Pancreas (tissue), 10 donors: ENCODE results near the gene NR6A1. TPM values are rescaled to one million over a fixed set of nuclear protein-coding genes. Genes with fewer than 3 reads are reported as not detected.

Experiments
- ATAC-seq, 4 donors: fragments of 200-7000 bp; cut with Tn5 transposase; one replicate each; pipeline versions ENCODE4 v1.8.0 to v1.9.1; 2020; ENCODE audit warnings: mild to moderate bottlenecking in 4 of 4, moderate library complexity in 4 of 4
- DNase-seq, 6 donors: peaks; one replicate each; pipeline ENCODE4 v3.0.0-alpha.2; 2020
- FAIRE-seq: peaks from 2 replicates; lab custom pipeline; 2012; peaks lifted over from hg19 to GRCh38; lab: Jason Lieb, UNC
- H3K27ac ChIP-seq, 4 donors: fragments of 200-600 bp; sonication (generic); 1 replicate in 3 of 4; 2 replicates in 1 of 4; pipeline versions ENCODE4 v1.5.0 to v1.8.0; 2020
- H3K27me3 ChIP-seq, 4 donors: fragments of 200-600 bp; one replicate each; pipeline ENCODE4 v1.8.0; 2021
- H3K36me3 ChIP-seq, 3 donors: fragments of 200-600 bp; sonication (generic) in 1 of 3; one replicate each; pipeline versions ENCODE4 v1.5.0 to v1.8.0; 2020 to 2021
- H3K4me1 ChIP-seq, 3 donors: fragments of 200-600 bp; one replicate each; pipeline ENCODE4 v1.8.0; 2021
- H3K4me3 ChIP-seq, 4 donors: fragments of 200-600 bp; sonication (generic) in 2 of 4; one replicate each; pipeline versions ENCODE4 v1.5.0 to v1.8.0; 2020 to 2021
- H3K9me3 ChIP-seq, 4 donors: fragments of 200-600 bp; one replicate each; pipeline ENCODE4 v1.8.0; 2021
- CTCF ChIP-seq, 4 donors: fragments of 200-600 bp; sonication (generic) in 3 of 4; IDR thresholded peaks; one replicate each; pipeline versions ENCODE4 v1.5.0 to v1.8.0; 2021; ENCODE audit warnings: antibody characterized with exemption in 4 of 4
- WGBS, 2 donors: extraction: QIAGEN DNeasy Blood & Tissue Kit; methylation state at CpG; one replicate each; pipeline ENCODE4 v1.1.7; 2013; 5-methylcytosine and 5-hydroxymethylcytosine counted together
- intact Hi-C, 3 donors: fragments of 100-400 bp; cut with DNase I; formaldehyde crosslinking; loops; one replicate each; pipeline versions ENCODE4 v1.11.1 to v1.14.2; 2022
- polyA plus RNA-seq, 2 donors: library from polyadenylated mRNA; stranded (reverse); fragments of 200-250 nt; gene quantifications; one replicate each; pipeline ENCODE4 v1.2.3, GENCODE V29; 2013
- total RNA-seq, 6 donors: library from RNA; stranded (reverse); fragmentation: NEBNext Ultra II Directional in 4 of 6; extraction: Animal tissue kit (Norgen Biotek cat#: 25700) in 4 of 6; gene quantifications; one replicate each; pipeline versions ENCODE4 v1.2.1 to v1.2.4, GENCODE V29; 2021 to 2023
- donor health status: healthy with polysubstance abuse.
- donor health status: DM: no; HTN: no; CAD: no; lungs with moderate emphysema.
- donor health status: DM: no; HTN: no; CAD: no.
- donor health status: control.
- donor health status: control.
- donor health status: Bipolar disorder and iron deficiency.
- donor health status: DM: yes; HTN: yes; CAD: no.
- donor health status: DM: no; HTN: no; CAD: no.
- donor health status: DM: no; HTN: no; CAD: no.
- donor health status: DM: yes; HTN: yes; CAD: no.

Gene NR6A1
- total and polyA plus RNA-seq, 8 donors, result 2.1 to 3.9 (median 2.6) TPM

DNA sequence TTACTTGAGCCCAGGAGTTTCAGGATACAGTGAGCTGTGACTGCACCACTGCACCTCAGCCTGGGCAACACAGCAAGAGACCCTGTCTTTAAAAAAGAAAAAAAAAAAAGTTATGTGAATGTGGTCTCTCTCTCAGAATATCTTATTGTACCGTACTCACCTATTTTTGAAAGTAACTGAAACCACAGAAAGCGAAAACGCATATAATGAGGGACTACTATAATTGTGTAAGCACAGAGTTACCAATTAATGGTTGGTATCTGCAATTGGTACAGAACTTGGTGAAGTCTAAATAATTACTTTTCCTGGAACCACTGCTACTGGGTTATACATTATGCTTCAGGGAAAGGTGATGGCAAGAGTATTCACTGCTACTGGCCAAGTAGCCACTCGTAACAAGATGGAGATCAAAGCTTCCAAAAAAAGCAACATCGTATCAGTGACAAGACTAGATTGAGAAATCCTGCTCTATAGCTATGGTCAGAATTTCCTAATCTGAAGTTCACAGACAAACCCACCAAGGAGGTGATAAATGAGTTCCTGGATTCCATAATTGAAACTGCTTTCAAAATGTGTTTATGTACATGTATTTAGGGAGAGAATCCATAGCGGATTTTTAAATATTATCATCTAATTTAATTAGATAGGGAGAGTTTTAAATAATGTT, 82.7 kb downstream of the NR6A1 start:
- WGBS, 2 donors, result 98% methylated on average over 6 of the region's 6 CpGs
- Histone ChIP-seq H3K27ac (no peak overlapping the region), H3K9me3 (no peaks in the 10 kb centered on the region), H3K4me3 (no peak overlapping the region), H3K4me1 (no peaks in the 10 kb centered on the region), H3K36me3 (no peaks in the 10 kb centered on the region), H3K27me3 (no peaks in the 10 kb centered on the region)
- no peak for ATAC-seq
- DNase-seq, result no peak
- no peak for FAIRE-seq
- no peak for TF ChIP-seq CTCF (IDR thresholded peaks at IDR 0.05)
- intact Hi-C loops, result no loop called here

DNA sequence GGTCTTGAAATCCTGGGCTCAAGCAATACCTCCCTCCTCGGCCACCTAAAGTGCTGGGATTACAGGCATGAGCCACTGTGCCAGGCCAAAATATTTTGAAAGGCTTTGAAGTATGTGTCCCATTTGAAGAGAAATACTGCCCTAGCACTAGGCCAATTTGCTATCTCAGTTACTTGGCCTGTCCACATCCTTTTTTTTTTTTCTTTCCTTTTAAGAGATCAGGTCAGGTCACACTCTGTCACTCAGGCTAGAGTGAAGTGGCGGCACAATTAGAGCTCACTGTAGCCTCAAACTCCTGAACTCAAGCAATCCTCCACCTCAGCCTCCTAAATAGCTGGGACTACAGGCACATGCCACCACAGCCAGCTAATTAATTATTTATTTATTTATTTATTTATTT, 84.2 kb downstream of the NR6A1 start:
- no peaks in the 10 kb centered on the region for H3K36me3 ChIP-seq
- WGBS, 2 donors, result 94 to 95% methylated on average over 2 of the region's 2 CpGs
- H3K27ac ChIP-seq, result no peak overlapping the region
- no peak for ATAC-seq
- H3K27me3 ChIP-seq, result no peaks in the 10 kb centered on the region
- no peak overlapping the region for H3K4me3 ChIP-seq
- H3K9me3 ChIP-seq, result no peaks in the 10 kb centered on the region
- no peak for FAIRE-seq
- DNase-seq, result no peak
- intact Hi-C loops, result no loop called here
- no peak for TF ChIP-seq CTCF (IDR thresholded peaks at IDR 0.05)
- no peaks in the 10 kb centered on the region for H3K4me1 ChIP-seq

- no peak for TF ChIP-seq CTCF (IDR thresholded peaks at IDR 0.05)
- no peaks in the 10 kb centered on the region for H3K36me3 ChIP-seq
- intact Hi-C loops, result no loop called here
- no peaks in the 10 kb centered on the region for H3K27me3 ChIP-seq
- no peak overlapping the region for H3K27ac ChIP-seq
- DNase-seq (peak in 3 of 6 donors; percentile 14 to 39 (median 38)), FAIRE-seq (no peak), ATAC-seq (peak in 2 of 4 donors; percentile 46 to 60)
- H3K4me1 ChIP-seq, result no peaks in the 10 kb centered on the region
- H3K9me3 ChIP-seq, result no peaks in the 10 kb centered on the region
- WGBS, 2 donors, result 51 to 61% methylated on average over 5 of the region's 5 CpGs
- H3K4me3 ChIP-seq, result no peak overlapping the region
These were observed 85.9 kb downstream of the NR6A1 start for GRCh38 chr9:124685217-124685616.

GRCh38 chr9:124684169-124684568, 86.9 kb downstream of the NR6A1 start:
- ATAC-seq (no peak), DNase-seq (no peak), FAIRE-seq (no peak)
- intact Hi-C loops, result no loop called here
- WGBS, 2 donors, result 44 to 55% methylated on average over 1 of the region's 1 CpG
- TF ChIP-seq CTCF (IDR thresholded peaks at IDR 0.05), result no peak
- no peaks in the 10 kb centered on the region for H3K27me3 ChIP-seq
- no peaks in the 10 kb centered on the region for H3K36me3 ChIP-seq
- H3K4me1 ChIP-seq, result no peaks in the 10 kb centered on the region
- no peak overlapping the region for H3K27ac ChIP-seq
- no peak overlapping the region for H3K4me3 ChIP-seq
- H3K9me3 ChIP-seq, result no peaks in the 10 kb centered on the region

DNA sequence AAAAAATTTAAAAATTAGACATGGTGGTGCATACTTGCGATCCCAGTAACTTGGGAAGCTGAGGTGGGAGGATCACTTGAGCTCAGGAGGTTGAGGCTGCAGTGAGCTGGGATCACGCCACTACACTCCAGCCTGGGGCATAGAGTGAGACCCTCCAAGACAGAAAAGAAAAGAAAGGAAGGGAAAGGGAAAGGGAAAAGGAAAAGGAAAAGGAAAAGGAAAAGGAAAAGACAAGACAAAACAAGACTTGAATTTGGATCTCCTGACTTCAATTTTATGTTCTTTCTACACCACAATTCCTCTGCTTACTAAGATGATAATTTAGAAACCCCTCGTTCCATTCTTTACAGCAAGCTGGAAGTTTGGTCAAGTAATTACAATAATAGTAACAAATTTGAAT, 88.1 kb downstream of the NR6A1 start:
- TF ChIP-seq CTCF (IDR thresholded peaks at IDR 0.05), result no peak
- H3K9me3 ChIP-seq, result no peaks in the 10 kb centered on the region
- H3K27ac ChIP-seq, result no peak overlapping the region
- DNase-seq (no peak), FAIRE-seq (no peak), ATAC-seq (no peak)
- H3K27me3 ChIP-seq, result no peaks in the 10 kb centered on the region
- no peaks in the 10 kb centered on the region for H3K36me3 ChIP-seq
- intact Hi-C loops, result no loop called here
- 94 to 96% methylated on average over 3 of the region's 3 CpGs for WGBS, 2 donors
- no peak overlapping the region for H3K4me3 ChIP-seq
- H3K4me1 ChIP-seq, result no peaks in the 10 kb centered on the region
